VCaP (cell line): ENCODE results near the gene TSC22D2.

ENCODE experiments used
- H3K27ac ChIP-seq: fragments of 450-650 bp; 2 replicates; pipeline ENCODE4 v1.5.1; 2017
- TF ChIP-seq, protein P1 (sequence below): fragments of 450-650 bp; conservative IDR thresholded peaks from 2 replicates; pipeline ENCODE4 v1.5.1; 2017; ENCODE audit warnings: mild to moderate bottlenecking, moderate library complexity

The TSC22D2 gene

DNA sequence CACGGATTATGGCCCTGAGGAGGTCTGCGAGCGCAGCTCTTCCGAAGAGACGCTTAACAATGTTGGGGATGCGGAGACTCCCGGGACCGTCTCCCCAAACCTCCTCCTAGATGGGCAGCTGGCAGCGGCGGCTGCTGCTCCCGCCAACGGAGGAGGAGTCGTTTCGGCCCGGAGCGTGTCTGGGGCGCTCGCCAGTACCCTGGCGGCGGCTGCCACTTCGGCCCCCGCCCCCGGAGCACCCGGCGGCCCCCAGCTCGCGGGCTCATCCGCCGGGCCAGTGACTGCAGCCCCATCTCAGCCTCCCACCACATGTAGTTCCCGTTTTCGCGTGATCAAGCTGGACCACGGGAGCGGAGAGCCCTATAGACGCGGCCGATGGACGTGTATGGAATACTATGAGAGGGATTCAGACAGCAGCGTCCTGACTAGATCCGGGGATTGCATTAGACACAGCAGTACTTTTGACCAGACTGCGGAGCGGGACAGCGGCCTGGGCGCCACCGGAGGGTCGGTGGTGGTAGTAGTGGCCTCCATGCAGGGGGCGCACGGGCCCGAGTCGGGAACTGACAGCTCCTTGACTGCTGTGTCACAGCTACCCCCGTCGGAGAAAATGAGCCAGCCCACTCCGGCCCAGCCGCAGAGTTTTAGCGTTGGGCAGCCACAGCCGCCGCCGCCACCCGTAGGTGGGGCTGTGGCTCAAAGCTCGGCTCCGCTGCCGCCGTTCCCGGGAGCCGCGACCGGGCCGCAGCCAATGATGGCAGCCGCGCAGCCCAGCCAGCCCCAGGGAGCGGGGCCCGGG is 1.6 kb downstream of the TSC22D2 start:
- H3K27ac ChIP-seq, result peak overlapping the region; percentile 96
- TF ChIP-seq, protein P1, sequence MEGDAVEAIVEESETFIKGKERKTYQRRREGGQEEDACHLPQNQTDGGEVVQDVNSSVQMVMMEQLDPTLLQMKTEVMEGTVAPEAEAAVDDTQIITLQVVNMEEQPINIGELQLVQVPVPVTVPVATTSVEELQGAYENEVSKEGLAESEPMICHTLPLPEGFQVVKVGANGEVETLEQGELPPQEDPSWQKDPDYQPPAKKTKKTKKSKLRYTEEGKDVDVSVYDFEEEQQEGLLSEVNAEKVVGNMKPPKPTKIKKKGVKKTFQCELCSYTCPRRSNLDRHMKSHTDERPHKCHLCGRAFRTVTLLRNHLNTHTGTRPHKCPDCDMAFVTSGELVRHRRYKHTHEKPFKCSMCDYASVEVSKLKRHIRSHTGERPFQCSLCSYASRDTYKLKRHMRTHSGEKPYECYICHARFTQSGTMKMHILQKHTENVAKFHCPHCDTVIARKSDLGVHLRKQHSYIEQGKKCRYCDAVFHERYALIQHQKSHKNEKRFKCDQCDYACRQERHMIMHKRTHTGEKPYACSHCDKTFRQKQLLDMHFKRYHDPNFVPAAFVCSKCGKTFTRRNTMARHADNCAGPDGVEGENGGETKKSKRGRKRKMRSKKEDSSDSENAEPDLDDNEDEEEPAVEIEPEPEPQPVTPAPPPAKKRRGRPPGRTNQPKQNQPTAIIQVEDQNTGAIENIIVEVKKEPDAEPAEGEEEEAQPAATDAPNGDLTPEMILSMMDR, result peak; percentile 74

- TF ChIP-seq, protein P1, result peak; percentile 16
- H3K27ac ChIP-seq, result peak overlapping the region; percentile 96
Measured at GRCh38 chr3:150410311-150411105, 2.4 kb downstream of the TSC22D2 start.

GRCh38 chr3:150411106-150411460 is 3.0 kb downstream of the TSC22D2 start:
- TF ChIP-seq, protein P1, result no peak
- peak overlapping the region; percentile 96 for H3K27ac ChIP-seq

DNA sequence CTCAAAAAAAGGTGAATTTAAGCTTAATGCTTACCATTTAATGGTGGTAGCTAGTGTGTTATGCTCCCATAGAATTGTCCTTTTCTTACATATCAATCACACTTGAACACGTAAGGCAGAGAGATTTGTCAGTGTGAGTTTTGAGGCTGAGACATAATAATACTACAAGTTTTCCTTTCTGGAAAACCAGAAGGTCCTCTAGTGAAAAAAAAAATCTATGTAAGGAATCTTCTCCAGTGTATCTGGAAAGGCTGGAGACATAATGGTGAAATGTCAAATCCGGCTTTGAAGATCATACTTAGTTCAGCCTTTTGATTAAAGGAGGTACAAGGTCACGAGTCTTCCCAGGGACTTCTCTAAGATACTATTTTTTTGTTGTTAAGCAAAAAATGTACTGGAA is 3.4 kb downstream of the TSC22D2 start:
- TF ChIP-seq, protein P1, result no peak
- peak overlapping the region; percentile 96 for H3K27ac ChIP-seq

GRCh38 chr3:150411976-150412375 is 3.9 kb downstream of the TSC22D2 start:
- H3K27ac ChIP-seq, result peak overlapping the region; percentile 96; the same call in 1 of the 2 replicates
- TF ChIP-seq, protein P1, result no peak

DNA sequence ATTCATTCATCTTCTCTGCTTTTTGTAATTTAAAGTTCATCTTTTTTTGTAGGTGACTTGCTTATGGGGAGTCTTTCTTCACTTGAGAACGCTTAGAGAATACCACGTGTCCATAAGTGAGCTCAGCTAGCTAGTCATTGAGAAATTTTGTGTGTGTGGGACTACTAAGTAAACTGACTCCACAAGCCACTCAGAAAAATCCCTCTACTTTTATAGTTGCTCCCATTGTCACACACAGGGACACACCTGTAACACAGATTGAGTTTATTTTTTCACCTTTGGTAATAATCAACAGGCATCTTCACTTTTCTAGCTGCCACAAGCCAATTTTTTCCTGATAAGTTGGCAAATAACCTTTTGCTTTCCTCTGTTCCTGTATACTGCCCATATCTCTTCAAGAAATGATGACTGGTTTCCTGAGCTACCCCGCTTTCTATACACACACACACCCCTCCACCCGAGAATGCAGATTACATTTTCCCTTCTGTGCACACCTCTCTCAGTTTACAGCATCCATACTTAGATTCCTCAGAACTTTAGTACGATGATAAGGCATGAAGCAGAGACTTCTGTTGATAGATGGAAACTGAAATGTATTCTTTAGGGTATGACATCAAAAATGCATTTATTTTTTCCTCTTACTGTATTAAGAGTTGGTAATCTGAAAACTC is 4.6 kb downstream of the TSC22D2 start:
- peak overlapping the region; percentile 96; the same call in 1 of the 2 replicates for H3K27ac ChIP-seq

More for the DNA sequence above, 4.6 kb downstream of the TSC22D2 start:
- TF ChIP-seq, protein P1, result no peak
